ENCODE results near the gene NUFIP2.

DNA sequence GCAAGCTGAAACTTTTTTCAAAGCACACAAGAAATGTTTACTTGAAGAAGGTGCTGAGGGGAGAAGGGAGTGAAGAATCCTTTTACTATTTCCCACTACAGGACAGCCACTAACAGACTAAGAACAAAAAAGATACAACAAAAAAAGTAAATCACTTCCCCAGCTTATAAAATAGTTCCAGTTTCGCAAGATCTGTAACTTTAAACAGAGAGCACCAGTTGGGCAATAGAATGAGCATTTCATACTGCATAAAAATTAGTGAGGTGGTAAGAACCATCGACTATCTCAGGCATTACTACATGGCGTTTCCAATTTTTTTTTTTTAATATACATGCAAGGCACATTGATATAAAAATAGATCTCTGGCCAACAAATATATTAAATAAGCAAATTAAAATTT is 36.2 kb downstream of the NUFIP2 start:
- TF ChIP-seq CTCF (IDR thresholded peaks at IDR 0.05; ENCODE audit: low read depth, low read length, poor library complexity, severe bottlenecking) (no peak), EZH2phosphoT487 (IDR thresholded peaks at IDR 0.05; ENCODE audit: borderline replicate concordance, low read length) (no peak)
